A549 (cell line): ENCODE measurements around the gene STIM1. TPM values are rescaled to one million over a fixed set of nuclear protein-coding genes. Genes with fewer than 3 reads are reported as not detected.

Source experiments
- ATAC-seq, 2 experiments: fragments of 200-7000 bp in 1 of 2; fragments of >200 bp in 1 of 2; cut with Nextera tagmentation in 1 of 2; cut with Tn5 transposase in 1 of 2; 3 replicates each; pipeline versions ENCODE4 v1.8.0 to v1.9.1; 2018 to 2020; ENCODE audit warnings: mild to moderate bottlenecking in 1 of 2, moderate library complexity in 1 of 2
- CTCF ChIA-PET: fragments of 300-600 bp; sonication (Branson Sonifier 250); formaldehyde crosslinking; extraction: SDS; loops from one replicate; lab custom pipeline; 2021; ENCODE audit warnings: antibody characterized with exemption, inconsistent platforms; lab: Yijun Ruan, JAX
- POLR2A ChIA-PET: fragments of 350-600 bp; formaldehyde crosslinking; extraction: SDS; loops from one replicate; lab custom pipeline; 2021; ENCODE audit warnings: antibody characterized with exemption, inconsistent platforms; lab: Yijun Ruan, JAX
- DNase-seq, 2 experiments: peaks; one replicate each; pipeline versions ENCODE4 v3.0.0 to v3.0.0-alpha.2; 2011 to 2016; ENCODE audit warnings: low read depth in 1 of 2, low spot score in 1 of 2
- FAIRE-seq: peaks from 2 replicates; lab custom pipeline; 2011; peaks lifted over from hg19 to GRCh38; lab: Jason Lieb, UNC
- H3K27ac ChIP-seq, 2 experiments: fragments of >200 bp; sonication (Bioruptor Twin); formaldehyde crosslinking; 3 replicates each; pipeline ENCODE4 v1.5.1; 2016 to 2017
- H3K4me1 ChIP-seq: fragments of >200 bp; sonication (Bioruptor Twin); formaldehyde crosslinking; 3 replicates; pipeline ENCODE4 v1.6.1; 2016
- H3K4me2 ChIP-seq: fragments of >200 bp; sonication (Bioruptor Twin); formaldehyde crosslinking; 3 replicates; pipeline ENCODE4 v1.6.1; 2016
- H3K4me3 ChIP-seq: fragments of >200 bp; sonication (Bioruptor Twin); formaldehyde crosslinking; 3 replicates; pipeline ENCODE4 v1.5.1; 2016
- H3K9me3 ChIP-seq: fragments of >200 bp; sonication (Bioruptor Twin); formaldehyde crosslinking; 3 replicates; pipeline ENCODE4 v1.6.1; 2016
- BHLHE40 ChIP-seq: IDR thresholded peaks from 2 replicates; pipeline ENCODE4 v1.6.1; 2012; ENCODE audit warnings: low read depth, low read length, inconsistent platforms
- CBX8 ChIP-seq: fragments of 200-600 bp; sonication (generic); IDR thresholded peaks from 2 replicates; pipeline ENCODE4 v1.6.1; 2016
- CEBPB ChIP-seq, 2 experiments: fragments of >200 bp in 1 of 2; sonication (Bioruptor Twin) in 1 of 2; formaldehyde crosslinking in 1 of 2; IDR thresholded peaks; 2 replicates each; pipeline ENCODE4 v1.6.1; 2012 to 2016
- CHD2 ChIP-seq: fragments of 150-350 bp; IDR thresholded peaks from 2 replicates; pipeline ENCODE4 v1.6.1; 2014; ENCODE audit warnings: low read length; ENCODE audit not compliant: partially characterized antibody
- EHF ChIP-seq: fragments of 250-450 bp; sonication (Bioruptor Pico); IDR thresholded peaks from 2 replicates; pipeline ENCODE4 v1.5.0; 2020; ENCODE audit warnings: mild to moderate bottlenecking
- FOSL2 ChIP-seq, 2 experiments: fragments of 450-650 bp in 1 of 2; fragments of >200 bp in 1 of 2; sonication (Bioruptor Twin) in 1 of 2; formaldehyde crosslinking; IDR thresholded peaks; 2 replicates each; pipeline versions ENCODE4 v1.5.0 to v1.6.1; 2016 to 2020; ENCODE audit warnings: mild to moderate bottlenecking in 1 of 2, moderate library complexity in 1 of 2
- HDAC2 ChIP-seq: fragments of 200-600 bp; sonication (generic); IDR thresholded peaks from 2 replicates; pipeline ENCODE4 v1.6.1; 2016
- JUNB ChIP-seq: fragments of >200 bp; sonication (Bioruptor Twin); formaldehyde crosslinking; IDR thresholded peaks from 2 replicates; pipeline ENCODE4 v1.6.1; 2016
- KDM5A ChIP-seq: fragments of 200-600 bp; sonication (generic); IDR thresholded peaks from 2 replicates; pipeline ENCODE4 v1.6.1; 2016; ENCODE audit warnings: antibody characterized with exemption, mild to moderate bottlenecking
- MAFK ChIP-seq: fragments of 450-650 bp; IDR thresholded peaks from 2 replicates; pipeline ENCODE4 v1.6.1; 2014; ENCODE audit not compliant: partially characterized antibody
- MYC ChIP-seq: IDR thresholded peaks from 2 replicates; pipeline ENCODE4 v1.6.1; 2012; ENCODE audit warnings: mild to moderate bottlenecking, inconsistent platforms, low read length, improper control_type of control experiment, borderline replicate concordance
- NFE2L2 ChIP-seq: fragments of 150-350 bp; conservative IDR thresholded peaks from 2 replicates; pipeline ENCODE4 v1.6.1; 2014; ENCODE audit warnings: low read length
- NPAS2 ChIP-seq: fragments of 250-450 bp; sonication (Bioruptor Pico); IDR thresholded peaks from 2 replicates; pipeline ENCODE4 v1.8.0; 2022; ENCODE audit warnings: mild to moderate bottlenecking, moderate library complexity, borderline replicate concordance
- PHF8 ChIP-seq: fragments of 200-600 bp; sonication (generic); IDR thresholded peaks from 2 replicates; pipeline ENCODE4 v1.6.1; 2016; ENCODE audit warnings: low read depth, mild to moderate bottlenecking, antibody characterized with exemption, moderate library complexity, borderline replicate concordance
- RAD21 ChIP-seq, 2 experiments: fragments of >200 bp in 1 of 2; sonication (Bioruptor Twin) in 1 of 2; formaldehyde crosslinking in 1 of 2; IDR thresholded peaks in 1 of 2; conservative IDR thresholded peaks in 1 of 2; 2 replicates in 1 of 2; 3 replicates in 1 of 2; pipeline ENCODE4 v1.6.1; 2012 to 2018; ENCODE audit warnings: inconsistent platforms in 1 of 2
- RCOR1 ChIP-seq: fragments of 150-350 bp; IDR thresholded peaks from 2 replicates; pipeline ENCODE4 v1.6.1; 2014; ENCODE audit warnings: antibody characterized with exemption, low read length, low read depth
- RFX5 ChIP-seq: fragments of 450-650 bp; IDR thresholded peaks from 2 replicates; pipeline ENCODE4 v1.7.1; 2014; ENCODE audit warnings: antibody characterized with exemption, mild to moderate bottlenecking, moderate library complexity
- SMC3 ChIP-seq: fragments of >200 bp; sonication (Bioruptor Twin); formaldehyde crosslinking; IDR thresholded peaks from 3 replicates; pipeline ENCODE4 v1.6.1; 2018; ENCODE audit warnings: inconsistent platforms
- SREBF2 ChIP-seq: fragments of 450-650 bp; IDR thresholded peaks from 2 replicates; pipeline ENCODE4 v1.6.1; 2014; ENCODE audit warnings: mild to moderate bottlenecking, moderate library complexity
- TFCP2L1 ChIP-seq: fragments of 250-450 bp; sonication (Bioruptor Pico); IDR thresholded peaks from 2 replicates; pipeline ENCODE4 v1.5.0; 2021; ENCODE audit warnings: mild to moderate bottlenecking
- TP53 ChIP-seq: fragments of 250-450 bp; sonication (Bioruptor Pico); IDR thresholded peaks from 2 replicates; pipeline ENCODE4 v1.5.0; 2021; ENCODE audit warnings: mild to moderate bottlenecking, moderate library complexity
- ZFP36 ChIP-seq: fragments of 450-650 bp; IDR thresholded peaks from 2 replicates; pipeline ENCODE4 v1.6.1; 2014; ENCODE audit warnings: borderline replicate concordance; ENCODE audit not compliant: partially characterized antibody
- WGBS: methylation state at CpG from one replicate; pipeline ENCODE4 v1.1.6; 2017; ENCODE audit errors: missing lambda C conversion rate; 5-methylcytosine and 5-hydroxymethylcytosine counted together
- polyA plus RNA-seq, 4 experiments: library from polyadenylated mRNA; depleted of rRNA in 3 of 4; stranded (reverse); fragments of >200 nt; fragmentation: RNase III in 1 of 4; extraction: RNeasy Plus Mini Kit Qiagen cat#74134 plus additional on column Dnase treatment in 1 of 4; gene quantifications; 2 replicates in 3 of 4; 3 replicates in 1 of 4; pipeline ENCODE4 v1.2.3, GENCODE V29; 2011 to 2017
- TF ChIP-seq, protein P1 (sequence below): IDR thresholded peaks from 2 replicates; pipeline ENCODE4 v1.6.1; 2012
- TF ChIP-seq, protein P2 (sequence below): fragments of 200-600 bp; sonication (generic); IDR thresholded peaks from 2 replicates; pipeline ENCODE4 v1.6.1; 2016; ENCODE audit warnings: antibody characterized with exemption, mild to moderate bottlenecking, moderate library complexity
- TF ChIP-seq, protein P3 (sequence below): fragments of >200 bp; sonication (Bioruptor Twin); formaldehyde crosslinking; IDR thresholded peaks from 3 replicates; pipeline ENCODE4 v1.5.1; 2016
- TF ChIP-seq, protein P4 (sequence below): fragments of 250-450 bp; sonication (Bioruptor Pico); IDR thresholded peaks from 2 replicates; pipeline ENCODE4 v1.5.0; 2021; ENCODE audit warnings: mild to moderate bottlenecking, moderate library complexity, borderline replicate concordance

Gene STIM1
- polyA plus RNA-seq, 2 of the 4 experiments (the other 2 are of a cell fraction), result 35.2 to 38.7 TPM

DNA sequence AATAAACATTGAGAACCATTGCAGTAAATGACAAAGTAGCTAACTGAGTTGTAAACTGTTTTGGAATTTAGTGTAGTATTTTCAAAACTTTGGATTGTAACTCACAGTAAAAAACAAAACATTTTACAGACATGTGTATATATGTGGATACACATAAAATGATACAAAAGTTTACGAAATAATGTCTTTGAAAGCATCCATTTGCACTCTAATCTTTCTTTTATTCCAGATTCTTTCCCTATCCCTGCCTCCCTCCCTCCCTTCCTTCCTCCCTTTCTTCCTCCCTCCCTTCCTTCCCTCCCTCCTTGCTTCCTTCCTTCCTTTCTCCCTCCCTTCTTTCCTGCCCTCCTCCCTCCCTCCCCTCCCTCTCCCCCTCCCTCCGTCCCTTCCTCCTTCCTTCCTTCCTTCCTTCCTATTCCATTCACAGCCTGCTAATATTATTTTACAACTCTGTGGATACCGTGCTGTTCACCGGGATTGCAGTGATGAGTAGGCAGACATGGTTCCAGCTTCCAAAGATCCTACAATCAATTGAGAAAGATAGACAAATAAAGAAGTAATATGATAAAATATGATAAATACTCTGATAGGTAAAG is 242.7 kb downstream of the STIM1 start:
- Histone ChIP-seq H3K4me3 (no peak overlapping the region), H3K9me3 (no peaks in the 10 kb centered on the region), H3K27ac (no peak overlapping the region), H3K4me1 (peaks cover 15% of the 10 kb centered on the region; the same call in 2 of the 3 replicates), H3K4me2 (no peak overlapping the region)
- FAIRE-seq (no peak), ATAC-seq (no peak), DNase-seq (no peak)
- 95% methylated on average over 4 of the region's 4 CpGs for WGBS
- CTCF ChIA-PET, result interaction anchor here (1.0 to 2.2 kb wide), 4 partner anchors 10 to 249 kb away, joined by 3 to 6 read pairs (median 4); no protein-coding TSS in a partner anchor
- TF ChIP-seq CBX8, result no peak
- TF ChIP-seq TP53 (CRISPR knock-in tag), result no peak
- TF ChIP-seq PHF8, result no peak
- TF ChIP-seq MYC, result no peak
- no peak for TF ChIP-seq SREBF2
- TF ChIP-seq RCOR1, result no peak
- TF ChIP-seq TFCP2L1 (CRISPR knock-in tag), result no peak
- TF ChIP-seq, protein P1, sequence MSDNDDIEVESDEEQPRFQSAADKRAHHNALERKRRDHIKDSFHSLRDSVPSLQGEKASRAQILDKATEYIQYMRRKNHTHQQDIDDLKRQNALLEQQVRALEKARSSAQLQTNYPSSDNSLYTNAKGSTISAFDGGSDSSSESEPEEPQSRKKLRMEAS, result no peak
- no peak for TF ChIP-seq HDAC2
- no peak for TF ChIP-seq CEBPB (IDR thresholded peaks at IDR 0.05)
- TF ChIP-seq, protein P2, sequence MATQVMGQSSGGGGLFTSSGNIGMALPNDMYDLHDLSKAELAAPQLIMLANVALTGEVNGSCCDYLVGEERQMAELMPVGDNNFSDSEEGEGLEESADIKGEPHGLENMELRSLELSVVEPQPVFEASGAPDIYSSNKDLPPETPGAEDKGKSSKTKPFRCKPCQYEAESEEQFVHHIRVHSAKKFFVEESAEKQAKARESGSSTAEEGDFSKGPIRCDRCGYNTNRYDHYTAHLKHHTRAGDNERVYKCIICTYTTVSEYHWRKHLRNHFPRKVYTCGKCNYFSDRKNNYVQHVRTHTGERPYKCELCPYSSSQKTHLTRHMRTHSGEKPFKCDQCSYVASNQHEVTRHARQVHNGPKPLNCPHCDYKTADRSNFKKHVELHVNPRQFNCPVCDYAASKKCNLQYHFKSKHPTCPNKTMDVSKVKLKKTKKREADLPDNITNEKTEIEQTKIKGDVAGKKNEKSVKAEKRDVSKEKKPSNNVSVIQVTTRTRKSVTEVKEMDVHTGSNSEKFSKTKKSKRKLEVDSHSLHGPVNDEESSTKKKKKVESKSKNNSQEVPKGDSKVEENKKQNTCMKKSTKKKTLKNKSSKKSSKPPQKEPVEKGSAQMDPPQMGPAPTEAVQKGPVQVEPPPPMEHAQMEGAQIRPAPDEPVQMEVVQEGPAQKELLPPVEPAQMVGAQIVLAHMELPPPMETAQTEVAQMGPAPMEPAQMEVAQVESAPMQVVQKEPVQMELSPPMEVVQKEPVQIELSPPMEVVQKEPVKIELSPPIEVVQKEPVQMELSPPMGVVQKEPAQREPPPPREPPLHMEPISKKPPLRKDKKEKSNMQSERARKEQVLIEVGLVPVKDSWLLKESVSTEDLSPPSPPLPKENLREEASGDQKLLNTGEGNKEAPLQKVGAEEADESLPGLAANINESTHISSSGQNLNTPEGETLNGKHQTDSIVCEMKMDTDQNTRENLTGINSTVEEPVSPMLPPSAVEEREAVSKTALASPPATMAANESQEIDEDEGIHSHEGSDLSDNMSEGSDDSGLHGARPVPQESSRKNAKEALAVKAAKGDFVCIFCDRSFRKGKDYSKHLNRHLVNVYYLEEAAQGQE, result no peak
- no peak for TF ChIP-seq RAD21 (conservative IDR thresholded peaks at IDR 0.05 in 1 of 2, IDR thresholded peaks at IDR 0.05 in 1 of 2)
- TF ChIP-seq NFE2L2, result no peak
- no peak for TF ChIP-seq BHLHE40
- no peak for TF ChIP-seq KDM5A
- TF ChIP-seq, all 56 proteins: peak for 0
- POLR2A ChIA-PET, result no interaction called here

DNA sequence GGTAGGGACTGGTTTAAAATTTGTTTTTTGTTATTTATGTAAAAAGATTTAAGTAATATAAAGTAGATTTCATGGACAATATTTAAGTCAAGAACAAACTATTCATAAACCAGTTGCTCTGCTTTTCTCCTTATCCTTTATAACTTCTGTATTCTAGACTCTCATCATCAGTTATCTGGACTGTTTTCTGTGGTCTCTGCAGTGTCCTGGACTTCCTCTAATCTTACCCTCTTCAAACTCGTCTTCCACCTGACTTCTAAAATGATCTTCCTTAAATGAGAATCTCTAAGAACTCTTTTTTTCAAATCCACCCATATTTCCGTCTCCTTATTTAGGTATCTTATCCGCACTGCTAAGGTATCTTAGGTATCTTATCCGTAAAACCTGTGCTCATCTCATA is 247.2 kb downstream of the STIM1 start:
- Histone ChIP-seq H3K4me2 (no peak overlapping the region), H3K4me3 (no peak overlapping the region), H3K9me3 (no peaks in the 10 kb centered on the region), H3K27ac (no peak overlapping the region), H3K4me1 (no peaks in the 10 kb centered on the region)
- ATAC-seq (no peak), DNase-seq (no peak), FAIRE-seq (no peak)
- ChIA-PET POLR2A (no interaction called here), CTCF (interaction anchor here (1.2 to 2.1 kb wide), 2 partner anchors 84 to 253 kb away, joined by 5 read pairs; no protein-coding TSS in a partner anchor)
- WGBS, result 94% methylated on average over 4 of the region's 4 CpGs
- TF ChIP-seq NPAS2 (CRISPR knock-in tag) (no peak), RAD21 (conservative IDR thresholded peaks at IDR 0.05 in 1 of 2, IDR thresholded peaks at IDR 0.05 in 1 of 2) (no peak), JUNB (no peak), SMC3 (no peak), MYC (no peak), CHD2 (no peak), CEBPB (IDR thresholded peaks at IDR 0.05) (no peak), FOSL2 (IDR thresholded peaks at IDR 0.05) (no peak), FOSL2 (CRISPR knock-in tag; IDR thresholded peaks at IDR 0.05) (no peak), RFX5 (no peak), MAFK (no peak), NFE2L2 (no peak), EHF (CRISPR knock-in tag) (no peak), ZFP36 (no peak)
- TF ChIP-seq, protein P2, result no peak
- TF ChIP-seq, protein P3, sequence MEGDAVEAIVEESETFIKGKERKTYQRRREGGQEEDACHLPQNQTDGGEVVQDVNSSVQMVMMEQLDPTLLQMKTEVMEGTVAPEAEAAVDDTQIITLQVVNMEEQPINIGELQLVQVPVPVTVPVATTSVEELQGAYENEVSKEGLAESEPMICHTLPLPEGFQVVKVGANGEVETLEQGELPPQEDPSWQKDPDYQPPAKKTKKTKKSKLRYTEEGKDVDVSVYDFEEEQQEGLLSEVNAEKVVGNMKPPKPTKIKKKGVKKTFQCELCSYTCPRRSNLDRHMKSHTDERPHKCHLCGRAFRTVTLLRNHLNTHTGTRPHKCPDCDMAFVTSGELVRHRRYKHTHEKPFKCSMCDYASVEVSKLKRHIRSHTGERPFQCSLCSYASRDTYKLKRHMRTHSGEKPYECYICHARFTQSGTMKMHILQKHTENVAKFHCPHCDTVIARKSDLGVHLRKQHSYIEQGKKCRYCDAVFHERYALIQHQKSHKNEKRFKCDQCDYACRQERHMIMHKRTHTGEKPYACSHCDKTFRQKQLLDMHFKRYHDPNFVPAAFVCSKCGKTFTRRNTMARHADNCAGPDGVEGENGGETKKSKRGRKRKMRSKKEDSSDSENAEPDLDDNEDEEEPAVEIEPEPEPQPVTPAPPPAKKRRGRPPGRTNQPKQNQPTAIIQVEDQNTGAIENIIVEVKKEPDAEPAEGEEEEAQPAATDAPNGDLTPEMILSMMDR, result no peak
- TF ChIP-seq, protein P4, sequence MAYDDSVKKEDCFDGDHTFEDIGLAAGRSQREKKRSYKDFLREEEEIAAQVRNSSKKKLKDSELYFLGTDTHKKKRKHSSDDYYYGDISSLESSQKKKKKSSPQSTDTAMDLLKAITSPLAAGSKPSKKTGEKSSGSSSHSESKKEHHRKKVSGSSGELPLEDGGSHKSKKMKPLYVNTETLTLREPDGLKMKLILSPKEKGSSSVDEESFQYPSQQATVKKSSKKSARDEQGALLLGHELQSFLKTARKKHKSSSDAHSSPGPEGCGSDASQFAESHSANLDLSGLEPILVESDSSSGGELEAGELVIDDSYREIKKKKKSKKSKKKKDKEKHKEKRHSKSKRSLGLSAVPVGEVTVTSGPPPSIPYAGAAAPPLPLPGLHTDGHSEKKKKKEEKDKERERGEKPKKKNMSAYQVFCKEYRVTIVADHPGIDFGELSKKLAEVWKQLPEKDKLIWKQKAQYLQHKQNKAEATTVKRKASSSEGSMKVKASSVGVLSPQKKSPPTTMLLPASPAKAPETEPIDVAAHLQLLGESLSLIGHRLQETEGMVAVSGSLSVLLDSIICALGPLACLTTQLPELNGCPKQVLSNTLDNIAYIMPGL (CRISPR knock-in tag), result no peak
